ENCODE measurements around the gene CLSTN2.

The CLSTN2 gene

GRCh38 chr3:140368223-140368811 lies 433.3 kb downstream of the CLSTN2 start:
- TF ChIP-seq TAF1 (IDR thresholded peaks at IDR 0.05; ENCODE audit: borderline replicate concordance, insufficient read depth, low read length) (no peak), FOXP2 (optimal IDR thresholded peaks at IDR 0.05; ENCODE audit: borderline replicate concordance, extremely low read depth, extremely low read length, insufficient read depth) (no peak), SIN3A (IDR thresholded peaks at IDR 0.05; ENCODE audit: borderline replicate concordance, insufficient read depth, low read length) (no peak), REST (IDR thresholded peaks at IDR 0.05; ENCODE audit: insufficient read depth in 1 of 2, low read depth in 2 of 2, low read length in 2 of 2) (no peak), POLR2AphosphoS5 (IDR thresholded peaks at IDR 0.05; ENCODE audit: low read depth, low read length) (no peak)

GRCh38 chr3:140370686-140371085 lies 435.7 kb downstream of the CLSTN2 start:
- no peak for TF ChIP-seq SIN3A (IDR thresholded peaks at IDR 0.05; ENCODE audit: borderline replicate concordance, insufficient read depth, low read length)

- no peak for TF ChIP-seq FOXP2 (optimal IDR thresholded peaks at IDR 0.05; ENCODE audit: borderline replicate concordance, extremely low read depth, extremely low read length, insufficient read depth)
- TF ChIP-seq REST (IDR thresholded peaks at IDR 0.05; ENCODE audit: insufficient read depth in 1 of 2, low read depth in 2 of 2, low read length in 2 of 2), result no peak
- no peak for TF ChIP-seq TAF1 (IDR thresholded peaks at IDR 0.05; ENCODE audit: borderline replicate concordance, insufficient read depth, low read length)
- no peak for TF ChIP-seq SIN3A (IDR thresholded peaks at IDR 0.05; ENCODE audit: borderline replicate concordance, insufficient read depth, low read length)
- TF ChIP-seq POLR2AphosphoS5 (IDR thresholded peaks at IDR 0.05; ENCODE audit: low read depth, low read length), result no peak
Measured at GRCh38 chr3:140373234-140373633, 438.2 kb downstream of the CLSTN2 start.

GRCh38 chr3:140375002-140375401 lies 440.0 kb downstream of the CLSTN2 start:
- TF ChIP-seq REST (IDR thresholded peaks at IDR 0.05; ENCODE audit: insufficient read depth in 1 of 2, low read depth in 2 of 2, low read length in 2 of 2), result no peak
- TF ChIP-seq POLR2AphosphoS5 (IDR thresholded peaks at IDR 0.05; ENCODE audit: low read depth, low read length), result no peak
- TF ChIP-seq FOXP2 (optimal IDR thresholded peaks at IDR 0.05; ENCODE audit: borderline replicate concordance, extremely low read depth, extremely low read length, insufficient read depth), result no peak
- TF ChIP-seq TAF1 (IDR thresholded peaks at IDR 0.05; ENCODE audit: borderline replicate concordance, insufficient read depth, low read length), result no peak
- TF ChIP-seq SIN3A (IDR thresholded peaks at IDR 0.05; ENCODE audit: borderline replicate concordance, insufficient read depth, low read length), result no peak

- TF ChIP-seq SIN3A (IDR thresholded peaks at IDR 0.05; ENCODE audit: borderline replicate concordance, insufficient read depth, low read length) (no peak), FOXP2 (optimal IDR thresholded peaks at IDR 0.05; ENCODE audit: borderline replicate concordance, extremely low read depth, extremely low read length, insufficient read depth) (no peak), POLR2AphosphoS5 (IDR thresholded peaks at IDR 0.05; ENCODE audit: low read depth, low read length) (no peak)
Measured at GRCh38 chr3:140376136-140376889, 441.3 kb downstream of the CLSTN2 start.

- TF ChIP-seq TAF1 (IDR thresholded peaks at IDR 0.05; ENCODE audit: borderline replicate concordance, insufficient read depth, low read length), result no peak
- no peak for TF ChIP-seq FOXP2 (optimal IDR thresholded peaks at IDR 0.05; ENCODE audit: borderline replicate concordance, extremely low read depth, extremely low read length, insufficient read depth)
- TF ChIP-seq POLR2AphosphoS5 (IDR thresholded peaks at IDR 0.05; ENCODE audit: low read depth, low read length), result no peak
- no peak for TF ChIP-seq SIN3A (IDR thresholded peaks at IDR 0.05; ENCODE audit: borderline replicate concordance, insufficient read depth, low read length)
- no peak for TF ChIP-seq REST (IDR thresholded peaks at IDR 0.05; ENCODE audit: insufficient read depth in 1 of 2, low read depth in 2 of 2, low read length in 2 of 2)
Measured at GRCh38 chr3:140377644-140378043, 442.7 kb downstream of the CLSTN2 start.
